Gastroesophageal sphincter (tissue), 4 donors: ENCODE data around the gene EVPL. TPM values are rescaled to one million over a fixed set of nuclear protein-coding genes. Genes with fewer than 3 reads are reported as not detected.

Source experiments
- ATAC-seq: fragments of 150-250 bp; one replicate; pipeline ENCODE4 v1.9.1; 2016; ENCODE audit warnings: mild to moderate bottlenecking, moderate library complexity
- H3K27ac ChIP-seq, 4 donors: fragments of 200-600 bp; sonication (generic) in 3 of 4; 1 replicate in 3 of 4; 2 replicates in 1 of 4; pipeline ENCODE4 v1.5.1; 2016 to 2019
- H3K27me3 ChIP-seq: fragments of 200-600 bp; sonication (generic); one replicate; pipeline ENCODE4 v1.5.1; 2019
- H3K36me3 ChIP-seq, 2 donors: fragments of 200-600 bp; sonication (generic); one replicate each; pipeline ENCODE4 v1.5.1; 2019; ENCODE audit warnings: control low read depth in 1 of 2
- H3K4me1 ChIP-seq, 3 donors: fragments of 200-600 bp; sonication (generic); 1 replicate in 2 of 3; 2 replicates in 1 of 3; pipeline ENCODE4 v1.5.1; 2016 to 2019; ENCODE audit warnings: control low read depth in 2 of 3
- H3K4me3 ChIP-seq, 2 donors: fragments of 200-600 bp; sonication (generic); one replicate each; pipeline ENCODE4 v1.5.1; 2019; ENCODE audit warnings: mild to moderate bottlenecking in 1 of 2, moderate library complexity in 1 of 2
- H3K9me3 ChIP-seq, 3 donors: fragments of 200-600 bp; sonication (generic); one replicate each; pipeline ENCODE4 v1.5.1; 2017 to 2019; ENCODE audit warnings: control low read depth in 2 of 3
- CTCF ChIP-seq, 4 experiments: fragments of 200-600 bp in 2 of 4; fragments of 450-650 bp in 2 of 4; sonication (generic) in 1 of 4; IDR thresholded peaks; one replicate each; pipeline ENCODE4 v1.5.1; 2017 to 2019; ENCODE audit warnings: antibody characterized with exemption in 4 of 4, mild to moderate bottlenecking in 2 of 4, moderate library complexity in 2 of 4
- EP300 ChIP-seq: sonication (generic); formaldehyde crosslinking; IDR thresholded peaks from one replicate; pipeline ENCODE4 v1.6.1; 2017; ENCODE audit warnings: antibody characterized with exemption, mild to moderate bottlenecking
- POLR2A ChIP-seq, 2 donors: fragments of 450-650 bp; IDR thresholded peaks; one replicate each; pipeline ENCODE4 v1.6.1; 2017; ENCODE audit warnings: antibody characterized with exemption in 2 of 2, mild to moderate bottlenecking in 2 of 2, moderate library complexity in 1 of 2
- POLR2AphosphoS5 ChIP-seq: sonication (generic); formaldehyde crosslinking; IDR thresholded peaks from one replicate; pipeline ENCODE4 v1.6.1; 2017; ENCODE audit warnings: antibody characterized with exemption
- WGBS, 2 donors: methylation state at CpG; one replicate each; pipeline ENCODE4 v1.1.5; 2018; ENCODE audit warnings: low coverage in 1 of 2; 5-methylcytosine and 5-hydroxymethylcytosine counted together
- total RNA-seq, 4 donors: library from RNA; depleted of rRNA; stranded (reverse); fragments of >200 nt; gene quantifications; one replicate each; pipeline ENCODE4 v1.1.0, GENCODE V29; 2016

The EVPL gene
- total RNA-seq, 4 donors from 2014 or later, result 1.3 to 6.1 (median 3.1) TPM

- Histone ChIP-seq H3K4me3 (no peak overlapping the region), H3K4me1 (peaks cover 0 to 10% (median 0%) of the 10 kb centered on the region in 3 donors), H3K36me3 (peaks cover 0 to 5% of the 10 kb centered on the region in 2 donors), H3K27me3 (no peaks in the 10 kb centered on the region), H3K9me3 (no peaks in the 10 kb centered on the region), H3K27ac (no peak overlapping the region)
- WGBS, 2 donors, result 92 to 93% methylated on average over 8 to 18 of the region's 36 CpGs
- TF ChIP-seq CTCF (IDR thresholded peaks at IDR 0.05) (no peak), POLR2AphosphoS5 (no peak), POLR2A (IDR thresholded peaks at IDR 0.05) (no peak)
- ATAC-seq, result no peak
Measured at GRCh38 chr17:76008208-76008607, 18.9 kb downstream of the EVPL start.

- H3K4me1 ChIP-seq, result peaks cover 0 to 10% (median 0%) of the 10 kb centered on the region in 3 donors
- WGBS, 2 donors, result 76 to 88% methylated on average over 12 to 13 of the region's 16 CpGs
- H3K36me3 ChIP-seq, result peaks cover 0 to 5% of the 10 kb centered on the region in 2 donors
- H3K27ac ChIP-seq, result no peak overlapping the region
- H3K27me3 ChIP-seq, result no peaks in the 10 kb centered on the region
- no peak for ATAC-seq
- H3K9me3 ChIP-seq, result no peaks in the 10 kb centered on the region
- no peak overlapping the region for H3K4me3 ChIP-seq
- TF ChIP-seq POLR2AphosphoS5 (no peak), POLR2A (IDR thresholded peaks at IDR 0.05) (no peak), CTCF (IDR thresholded peaks at IDR 0.05) (no peak), EP300 (no peak)
Measured at GRCh38 chr17:76007850-76008165, 19.3 kb downstream of the EVPL start.

GRCh38 chr17:76007131-76007849 is 19.8 kb downstream of the EVPL start:
- no peak for TF ChIP-seq POLR2A (IDR thresholded peaks at IDR 0.05)
- no peak for TF ChIP-seq POLR2AphosphoS5
- no peak for TF ChIP-seq CTCF (IDR thresholded peaks at IDR 0.05)
- no peak for TF ChIP-seq EP300
- H3K9me3 ChIP-seq, result no peaks in the 10 kb centered on the region
- no peak overlapping the region for H3K27ac ChIP-seq
- 100% methylated on average over 4 of the region's 39 CpGs; no CpG with 5 or more reads in 1 of the 2 donors for WGBS, 2 donors
- H3K4me1 ChIP-seq, result peaks cover 0 to 10% (median 0%) of the 10 kb centered on the region in 3 donors
- no peak overlapping the region for H3K4me3 ChIP-seq
- H3K27me3 ChIP-seq, result no peaks in the 10 kb centered on the region
- no peak for ATAC-seq
- H3K36me3 ChIP-seq, result peaks cover 0 to 8% of the 10 kb centered on the region in 2 donors

- Histone ChIP-seq H3K27me3 (no peaks in the 10 kb centered on the region), H3K4me1 (peaks cover 0 to 10% (median 0%) of the 10 kb centered on the region in 3 donors), H3K36me3 (peaks cover 0 to 15% of the 10 kb centered on the region in 2 donors), H3K27ac (peak overlapping the region in 1 of 4 donors; percentile 1), H3K9me3 (no peaks in the 10 kb centered on the region), H3K4me3 (no peak overlapping the region)
- peak; percentile 55 for ATAC-seq
- TF ChIP-seq POLR2A (IDR thresholded peaks at IDR 0.05), result no peak
- peak in 3 of 4 experiments; percentile 68 to 75 (median 68) for TF ChIP-seq CTCF (IDR thresholded peaks at IDR 0.05)
- WGBS, 2 donors, result 37 to 55% methylated on average over 4 to 7 of the region's 16 CpGs
Measured at GRCh38 chr17:76005263-76006149, 21.6 kb downstream of the EVPL start.
